NCI-H146 treated with DMSO at 0.1 percent for 48 hours (cell line): ENCODE results near the gene KPNA6.
"Not testable (repeated sequence)": the region's sequence is repeated elsewhere in the genome, so short reads cannot be mapped to it uniquely, and the experiment has no call there.

Experiments used
- DNase-seq: peaks from one replicate; lab custom pipeline; 2025; ENCODE audit not compliant: unreplicated experiment; lab: John Stamatoyannopoulos, UW

The KPNA6 gene

DNA sequence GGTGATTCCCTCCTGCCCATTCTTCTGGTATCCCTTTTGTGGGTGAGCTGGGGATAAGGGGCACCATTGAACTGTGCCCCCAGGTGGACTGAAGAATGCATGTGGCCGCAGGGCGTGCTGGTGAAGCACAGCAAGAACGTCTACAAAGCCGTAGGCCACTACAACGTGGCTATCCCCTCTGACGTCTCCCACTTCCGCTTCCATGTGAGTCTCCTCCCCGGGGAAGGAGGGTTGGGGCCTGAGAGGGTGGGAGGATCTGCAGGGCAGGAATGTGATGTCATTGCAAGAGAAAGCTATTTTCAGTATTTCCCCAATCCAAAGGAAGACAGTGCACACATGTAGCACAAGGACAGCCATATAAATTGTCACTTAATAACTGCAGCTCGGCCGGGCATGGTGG, 7.5 kb upstream of the KPNA6 start:
- no peak for DNase-seq

DNA sequence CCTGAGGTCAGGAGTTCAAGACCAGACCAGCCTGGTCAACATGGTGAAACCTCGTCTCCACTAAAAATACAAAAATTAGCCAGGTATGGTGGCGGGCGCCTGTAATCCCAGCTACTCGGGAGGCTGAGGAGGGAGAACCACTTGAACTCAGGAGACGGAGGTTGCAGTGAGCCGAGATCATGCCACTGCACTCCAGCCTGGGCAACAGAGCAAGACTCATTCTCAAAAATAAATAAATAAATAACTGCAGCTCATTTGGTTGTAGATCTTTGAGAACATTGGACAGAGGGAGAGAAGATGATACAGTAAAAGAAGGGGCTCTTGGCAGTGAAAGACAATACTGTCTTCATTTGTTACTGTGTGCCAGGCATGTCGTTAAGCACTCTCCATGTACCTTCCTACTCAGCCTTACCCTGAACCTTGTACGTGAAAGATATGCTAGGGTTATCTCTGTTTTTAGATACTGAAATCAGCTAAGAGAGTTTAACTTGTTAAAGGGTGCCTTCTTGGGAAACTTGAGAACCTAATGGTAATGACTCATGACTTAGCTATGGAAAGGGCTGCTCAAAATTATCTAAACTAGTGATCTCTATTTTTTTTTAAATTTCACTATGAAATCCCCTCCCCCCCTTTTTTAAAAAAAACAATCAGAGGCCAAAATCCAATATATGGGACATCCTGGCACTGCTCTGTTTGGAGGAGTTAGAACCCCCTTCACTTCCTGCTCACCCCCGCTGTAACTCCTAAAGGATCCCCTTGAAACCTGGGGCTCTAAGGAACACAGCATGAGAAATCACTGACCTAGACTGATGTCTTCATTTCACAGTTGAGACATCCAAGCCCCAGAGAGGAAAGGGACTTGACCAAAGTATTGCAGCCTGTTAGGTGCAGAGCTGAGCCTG, 6.8 kb upstream of the KPNA6 start:
- DNase-seq, result no peak

- DNase-seq, result no peak
Observed at GRCh38 chr1:32104127-32104526, 3.7 kb upstream of the KPNA6 start.

DNA sequence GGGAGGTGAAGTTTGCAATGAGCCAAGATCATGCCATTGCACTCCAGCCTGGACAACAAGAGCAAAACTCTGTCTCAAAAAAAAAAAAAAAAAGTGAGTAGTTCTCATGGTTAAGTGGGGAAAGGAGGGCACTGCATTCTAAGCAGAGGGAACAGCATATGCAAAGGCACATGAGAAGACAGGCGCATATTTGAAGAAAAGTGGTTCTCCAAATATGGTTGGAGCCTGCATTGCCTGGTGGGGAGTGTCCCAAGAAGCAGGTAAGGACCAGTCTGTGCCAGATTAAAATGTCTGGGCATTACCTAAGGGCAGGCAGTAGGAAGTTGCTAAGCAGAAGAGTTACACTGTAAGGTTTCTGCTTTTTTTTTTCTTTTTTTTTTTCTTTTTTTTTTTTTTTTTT, 2.5 kb upstream of the KPNA6 start:
- DNase-seq, result no peak

- DNase-seq, result no peak
Observed at GRCh38 chr1:32106663-32107275, 1.1 kb upstream of the KPNA6 start.

- no peak for DNase-seq
Observed at GRCh38 chr1:32111040-32111623, 3.3 kb downstream of the KPNA6 start.

- DNase-seq, result no peak
Observed at GRCh38 chr1:32111789-32112188, 3.9 kb downstream of the KPNA6 start.

- DNase-seq, result no peak
Observed at GRCh38 chr1:32112806-32113375, 5.0 kb downstream of the KPNA6 start.

- not testable (repeated sequence) for DNase-seq
Observed at GRCh38 chr1:32113436-32113835, 5.6 kb downstream of the KPNA6 start.

GRCh38 chr1:32114420-32114819, 6.6 kb downstream of the KPNA6 start:
- DNase-seq, result no peak

GRCh38 chr1:32115496-32115895, 7.6 kb downstream of the KPNA6 start:
- DNase-seq, result no peak

GRCh38 chr1:32116531-32116930, 8.7 kb downstream of the KPNA6 start:
- no peak for DNase-seq

- no peak for DNase-seq
Observed at GRCh38 chr1:32122151-32122550, 14.3 kb downstream of the KPNA6 start.

DNA sequence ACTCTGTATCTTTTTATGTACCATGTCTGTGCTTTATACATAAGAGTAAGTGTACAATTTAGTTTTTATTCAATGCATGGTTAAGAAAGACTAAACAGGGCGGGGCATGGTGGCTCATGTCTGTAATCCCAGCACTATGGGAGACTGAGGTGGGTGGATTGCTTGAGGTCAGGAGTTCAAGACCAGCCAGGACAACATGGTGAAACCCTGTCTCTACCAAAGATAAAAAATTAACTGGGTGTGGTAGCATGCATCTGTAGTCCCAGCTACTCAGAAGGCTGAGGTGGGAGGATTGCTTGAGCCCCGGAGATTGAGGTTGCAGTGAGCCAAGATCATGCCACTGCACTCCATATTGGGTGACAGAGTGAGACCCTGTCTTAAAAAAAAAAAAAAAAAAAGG, 15.5 kb downstream of the KPNA6 start:
- DNase-seq, result not testable (repeated sequence)

- DNase-seq, result no peak
Observed at GRCh38 chr1:32125313-32125712, 17.5 kb downstream of the KPNA6 start.

DNA sequence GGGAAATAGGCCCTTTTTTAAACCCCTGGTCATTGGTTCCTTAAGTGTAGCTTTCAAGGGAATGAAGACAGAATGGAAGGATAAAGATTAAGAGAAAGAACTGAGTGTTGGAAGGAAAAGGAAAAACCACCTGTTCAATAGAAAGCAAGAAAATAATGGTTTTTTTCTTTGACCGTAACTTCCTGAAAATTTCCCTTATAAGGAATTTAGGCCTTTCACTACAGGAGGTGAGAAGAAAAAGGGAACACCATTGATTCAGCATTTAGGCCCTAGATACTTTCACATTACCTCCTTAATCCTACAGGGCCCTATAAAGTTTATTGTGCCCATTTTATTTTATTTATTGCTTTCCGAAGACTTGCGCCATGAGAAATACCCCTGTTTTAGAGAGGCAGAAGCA, 18.9 kb downstream of the KPNA6 start:
- DNase-seq, result no peak

DNA sequence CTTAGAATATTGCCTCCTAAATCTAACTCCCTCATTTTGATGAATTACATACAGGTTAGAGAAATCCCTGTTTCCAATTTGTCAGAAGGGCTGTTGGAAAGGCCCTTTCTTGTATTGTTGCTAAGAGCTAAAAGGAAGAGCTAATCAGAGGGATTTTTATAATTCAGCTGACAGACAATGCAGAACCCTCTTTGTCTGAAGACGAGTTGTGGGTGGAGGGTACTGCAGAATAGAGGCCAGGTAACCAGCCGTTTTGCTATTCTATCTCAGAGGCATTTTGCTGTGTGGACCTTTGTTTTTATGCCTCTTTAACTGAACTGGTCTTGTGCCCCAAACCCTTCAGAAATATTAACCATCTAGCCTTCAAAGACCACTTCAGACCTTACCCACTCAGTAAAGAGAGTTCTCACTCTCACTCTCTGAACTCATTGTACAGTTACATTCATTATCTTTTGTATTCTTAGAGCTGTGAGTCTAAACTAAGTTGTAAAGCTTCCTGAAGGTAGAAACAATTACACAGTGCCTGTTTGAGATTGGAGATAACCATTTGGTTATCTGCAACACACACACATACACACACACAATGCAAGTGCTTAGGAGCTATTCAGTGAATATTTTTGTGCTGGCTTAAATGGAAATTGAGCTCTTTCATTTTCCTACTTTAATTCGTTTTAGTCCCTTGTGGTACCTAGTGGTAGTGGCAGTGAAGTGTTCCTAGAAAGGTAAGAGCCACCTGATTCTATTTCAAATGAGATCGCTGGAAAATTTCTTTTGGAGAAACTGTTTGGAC, 19.7 kb downstream of the KPNA6 start:
- DNase-seq, result no peak

- DNase-seq, result no peak
Observed at GRCh38 chr1:32128479-32128878, 20.6 kb downstream of the KPNA6 start.

- DNase-seq, result no peak
Observed at GRCh38 chr1:32128964-32129363, 21.1 kb downstream of the KPNA6 start.

GRCh38 chr1:32133950-32134280, 26.1 kb downstream of the KPNA6 start:
- DNase-seq, result not testable (repeated sequence)

GRCh38 chr1:32137111-32137510, 29.3 kb downstream of the KPNA6 start:
- no peak for DNase-seq
